Central memory CD4-positive, alpha-beta T cell (primary cell): ENCODE measurements around the gene CCDC190.
"Not testable (repeated sequence)": the region's sequence is repeated elsewhere in the genome, so short reads cannot be mapped to it uniquely, and the experiment has no call there.

Source experiments
- DNase-seq: peaks from one replicate; pipeline ENCODE4 v3.0.0; 2022

CCDC190 gene

GRCh38 chr1:162876751-162877150 is 15.8 kb upstream of the CCDC190 start:
- DNase-seq: no peak

- no peak for DNase-seq
Measured at GRCh38 chr1:162873671-162874666, 13.0 kb upstream of the CCDC190 start.

- no peak for DNase-seq
Measured at GRCh38 chr1:162872981-162873380, 12.0 kb upstream of the CCDC190 start.

GRCh38 chr1:162871417-162871816 is 10.4 kb upstream of the CCDC190 start:
- not testable (repeated sequence) for DNase-seq

GRCh38 chr1:162868972-162869371 is 8.0 kb upstream of the CCDC190 start:
- DNase-seq: no peak

GRCh38 chr1:162861625-162862024 is 650 bp upstream of the CCDC190 start:
- DNase-seq: no peak

GRCh38 chr1:162859191-162859590 is 1.8 kb downstream of the CCDC190 start:
- DNase-seq: no peak

GRCh38 chr1:162857850-162858249 is 3.1 kb downstream of the CCDC190 start:
- no peak for DNase-seq

- no peak for DNase-seq
Measured at GRCh38 chr1:162856260-162856659, 4.7 kb downstream of the CCDC190 start.

GRCh38 chr1:162855461-162856150 is 5.4 kb downstream of the CCDC190 start:
- DNase-seq: no peak

GRCh38 chr1:162854245-162854882 is 6.6 kb downstream of the CCDC190 start:
- peak; percentile 27 for DNase-seq

- no peak for DNase-seq
Measured at GRCh38 chr1:162851341-162851740, 9.6 kb downstream of the CCDC190 start.

GRCh38 chr1:162849711-162850110 is 11.3 kb downstream of the CCDC190 start:
- no peak for DNase-seq

GRCh38 chr1:162847839-162848453 is 13.0 kb downstream of the CCDC190 start:
- peak; percentile 48 for DNase-seq

- DNase-seq: no peak
Measured at GRCh38 chr1:162846256-162847212, 14.4 kb downstream of the CCDC190 start.

- DNase-seq: no peak
Measured at GRCh38 chr1:162844153-162844552, 16.8 kb downstream of the CCDC190 start.

GRCh38 chr1:162840250-162840839 is 20.6 kb downstream of the CCDC190 start:
- no peak for DNase-seq

GRCh38 chr1:162838863-162839262 is 22.1 kb downstream of the CCDC190 start:
- DNase-seq: no peak

GRCh38 chr1:162835157-162835899 is 25.6 kb downstream of the CCDC190 start:
- no peak for DNase-seq

- no peak for DNase-seq
Measured at GRCh38 chr1:162832470-162832869, 28.5 kb downstream of the CCDC190 start.
